ENCODE results near the gene ATP11B.

Gene ATP11B

DNA sequence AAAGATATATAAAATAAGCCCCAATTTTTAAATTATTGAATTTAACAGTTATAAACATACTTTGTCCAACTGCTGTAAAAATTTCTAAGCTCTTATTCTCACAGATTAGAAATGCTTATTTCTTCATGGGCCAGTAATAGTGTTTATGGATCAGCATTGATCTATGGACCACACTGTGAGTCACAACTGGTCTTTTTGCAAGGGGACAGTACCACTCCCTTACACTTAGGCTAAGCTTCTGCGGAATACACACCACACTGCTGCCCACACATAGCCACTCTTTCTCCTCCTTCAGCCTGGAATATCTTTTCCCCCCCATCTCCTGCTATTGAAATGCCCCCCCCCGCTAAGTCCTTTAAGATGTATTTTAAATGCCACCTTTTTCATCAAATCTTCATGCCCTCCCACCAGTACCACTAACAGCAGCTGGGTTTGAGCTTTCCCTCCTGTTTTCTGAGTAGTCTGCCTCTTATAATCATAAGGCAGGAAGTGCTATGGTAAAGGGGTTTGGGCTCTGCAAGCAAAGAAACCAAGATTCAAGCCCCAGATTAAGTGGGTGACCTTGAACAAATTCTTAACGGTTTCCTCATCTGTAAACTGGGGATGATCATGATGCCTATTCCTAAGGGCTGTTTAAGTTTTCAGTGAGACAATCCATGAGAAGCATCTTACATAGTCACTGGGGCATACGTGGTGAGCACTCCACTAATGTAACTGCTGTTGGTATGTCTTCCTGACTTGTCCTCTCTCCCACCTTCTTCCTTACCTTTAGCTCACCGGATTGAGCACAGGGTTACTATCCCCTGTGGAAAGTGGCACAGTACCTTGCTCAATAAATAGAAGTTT lies 117.9 kb downstream of the ATP11B start:
- DNase-seq (ENCODE audit: low spot score): no peak

DNA sequence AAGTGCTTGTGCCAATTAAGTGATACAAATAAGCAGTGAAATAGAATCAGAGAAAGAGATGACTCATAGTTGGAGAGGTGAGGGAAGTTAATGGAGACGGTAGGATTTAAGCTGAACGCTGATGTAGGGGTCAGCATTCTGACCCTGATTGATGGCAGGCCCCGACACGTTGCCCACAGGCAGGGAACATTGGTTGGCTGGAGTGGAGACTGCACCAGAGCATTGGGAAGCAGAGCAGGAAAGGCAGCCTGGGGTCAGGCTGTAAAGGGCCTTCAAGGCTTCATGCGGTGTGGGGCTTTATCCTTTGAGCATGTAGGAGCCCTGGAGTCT lies 118.4 kb downstream of the ATP11B start:
- DNase-seq (ENCODE audit: low spot score): no peak

DNA sequence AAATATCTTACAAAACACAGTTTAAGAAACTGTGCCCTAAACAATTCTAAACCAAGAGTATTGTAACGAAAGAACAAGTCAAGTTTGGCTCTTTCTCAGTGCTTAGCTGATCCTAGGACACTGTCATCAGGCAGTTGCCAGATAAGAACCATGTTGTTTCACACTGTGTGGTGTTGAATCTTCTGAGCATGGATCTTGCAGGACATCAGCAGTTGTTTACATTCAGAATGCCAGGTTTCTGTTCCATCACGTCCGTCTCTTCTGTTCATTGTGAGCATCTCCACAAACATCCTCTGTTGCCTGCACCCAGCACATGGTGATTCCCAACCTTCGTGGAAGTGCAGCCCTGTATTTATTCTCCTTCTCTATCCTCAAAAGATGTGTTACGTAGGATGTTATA lies 119.2 kb downstream of the ATP11B start:
- no peak for DNase-seq (ENCODE audit: low spot score)

DNA sequence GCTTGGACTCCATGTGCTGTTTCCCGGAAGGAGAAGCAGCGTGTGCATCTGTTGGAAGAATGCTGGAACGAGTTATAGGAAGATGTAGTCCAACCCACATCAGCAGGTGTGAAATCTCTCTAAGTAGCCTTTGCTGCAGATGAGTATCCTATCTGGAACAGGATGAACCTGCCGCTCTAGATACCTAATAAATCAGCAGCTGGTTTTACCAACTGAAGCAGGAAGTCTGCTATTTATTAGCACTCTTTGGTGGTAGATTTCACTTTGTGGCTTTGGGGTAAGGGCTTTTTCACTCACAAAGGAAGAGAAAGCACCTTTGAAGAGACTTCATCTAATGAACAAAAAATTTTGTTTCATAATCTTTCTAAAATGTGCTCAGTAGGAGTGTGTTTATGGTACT lies 120.6 kb downstream of the ATP11B start:
- no peak for DNase-seq (ENCODE audit: low spot score)

DNA sequence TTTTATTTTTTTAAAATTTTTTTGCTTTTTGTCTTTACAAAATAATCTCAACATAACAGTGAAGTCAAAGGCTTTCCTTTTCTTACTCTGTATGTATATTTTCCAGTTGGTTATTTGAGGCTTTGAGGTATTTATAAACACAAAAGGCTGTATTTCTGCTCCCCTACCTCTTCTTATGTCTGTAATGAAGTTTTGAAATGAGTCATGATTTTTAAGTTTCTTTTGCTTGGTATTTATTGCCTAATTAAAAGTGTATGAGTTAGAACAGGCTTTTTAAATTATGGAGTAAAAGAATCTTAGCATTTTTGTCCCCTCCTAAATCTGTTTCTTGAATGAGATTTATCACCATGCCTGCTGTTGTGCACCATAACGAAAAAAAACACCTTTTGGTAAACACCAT lies 121.0 kb downstream of the ATP11B start:
- no peak for DNase-seq (ENCODE audit: low spot score)

DNA sequence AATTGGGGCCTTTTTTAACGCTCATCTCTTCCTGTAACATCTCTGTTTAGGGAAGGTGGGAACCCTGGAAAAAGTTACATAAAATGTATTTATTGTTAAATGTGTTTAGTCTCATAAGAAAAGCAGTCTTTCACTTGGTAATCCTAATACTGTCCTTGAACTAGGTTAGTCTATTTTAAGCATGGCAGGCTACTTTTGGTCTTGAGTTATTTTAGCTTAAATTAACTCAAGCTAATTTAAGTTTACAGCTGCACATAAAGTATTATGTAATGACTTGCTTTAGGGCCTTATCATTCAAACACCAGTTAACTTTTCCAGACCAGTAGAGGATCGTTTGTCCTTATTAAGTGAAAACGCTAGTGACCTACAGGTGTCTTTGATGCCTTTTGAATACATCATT lies 123.8 kb downstream of the ATP11B start:
- no peak for DNase-seq (ENCODE audit: low spot score)

DNA sequence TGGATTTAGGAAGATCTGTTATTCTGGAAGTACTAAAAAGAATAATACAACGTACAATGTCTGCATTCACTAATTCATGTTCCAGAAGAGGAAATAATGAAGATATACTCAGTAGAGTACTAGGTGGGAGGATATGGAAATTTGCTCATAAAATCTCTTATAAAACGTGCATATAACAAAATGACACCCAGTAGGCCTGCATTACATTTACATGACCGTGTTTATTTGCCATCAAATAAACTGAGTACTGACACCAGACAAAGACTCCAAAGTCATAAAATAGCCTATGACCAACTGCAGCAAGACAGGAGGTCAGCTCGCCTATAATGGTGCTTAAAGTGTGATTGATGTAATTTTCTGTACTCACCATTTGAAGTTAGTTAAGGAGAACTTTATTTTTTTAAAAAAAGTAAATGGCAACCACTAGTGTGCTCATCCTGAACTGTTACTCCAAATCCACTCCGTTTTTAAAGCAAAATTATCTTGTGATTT lies 126.6 kb downstream of the ATP11B start:
- no peak for DNase-seq (ENCODE audit: low spot score)

DNA sequence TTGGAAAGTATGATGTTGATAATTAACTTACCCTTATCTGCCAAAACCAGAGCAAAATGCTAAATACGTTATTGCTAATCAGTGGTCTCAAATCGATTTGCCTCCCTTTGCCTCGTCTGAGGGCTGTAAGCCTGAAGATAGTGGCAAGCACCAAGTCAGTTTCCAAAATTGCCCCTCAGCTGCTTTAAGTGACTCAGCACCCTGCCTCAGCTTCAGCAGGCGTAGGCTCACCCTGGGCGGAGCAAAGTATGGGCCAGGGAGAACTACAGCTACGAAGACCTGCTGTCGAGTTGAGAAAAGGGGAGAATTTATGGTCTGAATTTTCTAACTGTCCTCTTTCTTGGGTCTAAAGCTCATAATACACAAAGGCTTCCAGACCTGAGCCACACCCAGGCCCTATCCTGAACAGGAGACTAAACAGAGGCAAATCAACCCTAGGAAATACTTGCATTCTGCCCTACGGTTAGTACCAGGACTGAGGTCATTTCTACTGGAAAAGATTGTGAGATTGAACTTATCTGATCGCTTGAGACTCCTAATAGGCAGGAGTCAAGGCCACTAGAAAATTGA lies 127.3 kb downstream of the ATP11B start:
- DNase-seq (ENCODE audit: low spot score): peak; percentile 34

DNA sequence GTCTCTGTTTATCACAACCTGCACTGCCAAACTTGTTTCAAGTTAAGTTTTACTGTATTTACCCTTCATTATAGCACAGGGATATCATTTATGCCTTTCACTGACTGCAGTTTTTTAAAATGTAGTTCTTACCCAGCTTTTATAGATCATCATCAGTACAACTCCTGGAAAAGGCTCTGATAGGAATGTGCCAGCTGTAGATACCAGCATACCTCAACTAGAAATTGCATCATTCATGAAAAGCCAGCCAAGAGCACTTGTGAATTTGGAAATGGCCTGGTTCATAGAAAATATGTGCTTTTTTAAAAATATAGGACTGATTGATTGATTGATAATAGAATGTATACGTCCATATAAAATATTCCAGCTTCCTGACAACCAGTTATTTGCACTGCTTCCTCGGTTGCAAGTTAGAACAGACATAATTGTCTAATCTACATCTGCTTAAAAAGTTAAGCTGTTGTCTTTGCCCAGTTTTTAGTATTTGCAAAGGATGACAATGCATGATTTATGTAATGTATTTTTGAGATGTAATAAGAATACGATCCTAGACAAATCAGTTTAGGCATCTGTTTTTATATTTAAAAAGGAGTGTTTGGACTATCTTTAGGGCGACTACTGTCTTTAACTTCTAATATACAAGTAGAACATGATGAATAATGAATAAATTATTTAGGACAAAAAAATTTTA lies 128.5 kb downstream of the ATP11B start:
- DNase-seq (ENCODE audit: low spot score): no peak

DNA sequence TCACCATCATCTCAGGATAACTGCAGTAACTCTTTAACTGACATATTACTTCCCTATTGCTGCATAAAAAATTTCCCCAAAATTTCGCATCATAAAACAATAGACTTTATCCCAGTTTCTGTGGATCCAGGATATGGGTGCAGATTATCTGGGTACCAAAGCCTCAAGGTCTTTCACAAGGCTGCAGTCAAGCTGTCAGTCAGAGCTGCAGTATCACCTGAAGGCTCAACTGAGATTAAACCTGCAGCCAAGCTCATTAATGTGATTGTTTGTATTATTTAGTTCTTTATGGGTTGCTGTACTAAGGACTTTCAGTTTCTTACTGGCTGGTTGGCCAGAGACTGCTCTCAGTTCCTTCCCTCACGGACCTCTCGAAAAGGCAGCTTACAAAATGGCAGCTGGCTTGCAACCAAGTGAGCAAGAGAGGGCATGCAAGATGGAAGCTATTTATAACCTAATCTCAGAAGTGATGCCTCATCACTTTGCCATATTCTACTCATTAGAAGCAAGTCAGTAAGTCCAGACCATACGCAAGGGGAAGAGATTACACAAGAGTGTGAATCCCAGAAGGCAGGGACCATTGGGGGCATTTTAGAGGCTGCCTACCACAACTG lies 132.1 kb downstream of the ATP11B start:
- DNase-seq (ENCODE audit: low spot score): no peak

DNA sequence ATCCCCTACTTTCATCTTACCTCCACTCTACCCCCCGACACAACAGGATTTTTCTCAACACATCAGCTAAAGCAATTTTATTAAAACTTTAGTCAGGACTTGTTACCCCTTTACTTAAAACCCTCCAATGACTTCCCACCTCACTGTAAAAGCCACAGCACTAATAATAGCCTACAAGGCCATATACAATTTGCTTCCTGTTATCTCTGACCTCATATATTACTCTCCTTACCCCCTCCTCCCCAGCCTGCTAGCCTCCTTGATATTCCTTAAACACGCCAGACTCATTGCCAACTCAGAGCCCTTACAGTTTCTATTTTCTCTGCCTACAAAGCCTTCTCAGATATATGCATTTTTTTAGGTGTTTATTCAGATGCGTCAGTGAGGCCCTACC lies 132.6 kb downstream of the ATP11B start:
- no peak for DNase-seq (ENCODE audit: low spot score)

DNA sequence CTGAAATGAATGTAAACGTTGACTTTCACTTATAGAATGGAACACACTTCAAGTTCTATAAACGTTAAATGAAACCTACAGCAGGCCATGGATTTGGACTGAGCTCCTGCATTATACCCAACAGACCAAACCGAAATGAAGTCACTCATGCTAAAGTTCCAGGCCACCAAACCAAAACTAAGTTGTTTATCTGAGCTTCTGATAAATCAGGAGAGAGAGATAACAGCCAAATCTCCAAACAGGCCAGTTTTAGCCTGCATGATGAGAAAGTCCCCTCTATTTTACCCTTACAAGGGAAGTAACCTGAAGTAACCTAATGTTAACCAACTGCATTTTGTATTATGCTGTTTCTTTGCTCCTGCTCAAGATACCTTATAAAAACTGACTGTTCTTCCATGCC lies 142.5 kb downstream of the ATP11B start:
- no peak for DNase-seq (ENCODE audit: low spot score)

DNA sequence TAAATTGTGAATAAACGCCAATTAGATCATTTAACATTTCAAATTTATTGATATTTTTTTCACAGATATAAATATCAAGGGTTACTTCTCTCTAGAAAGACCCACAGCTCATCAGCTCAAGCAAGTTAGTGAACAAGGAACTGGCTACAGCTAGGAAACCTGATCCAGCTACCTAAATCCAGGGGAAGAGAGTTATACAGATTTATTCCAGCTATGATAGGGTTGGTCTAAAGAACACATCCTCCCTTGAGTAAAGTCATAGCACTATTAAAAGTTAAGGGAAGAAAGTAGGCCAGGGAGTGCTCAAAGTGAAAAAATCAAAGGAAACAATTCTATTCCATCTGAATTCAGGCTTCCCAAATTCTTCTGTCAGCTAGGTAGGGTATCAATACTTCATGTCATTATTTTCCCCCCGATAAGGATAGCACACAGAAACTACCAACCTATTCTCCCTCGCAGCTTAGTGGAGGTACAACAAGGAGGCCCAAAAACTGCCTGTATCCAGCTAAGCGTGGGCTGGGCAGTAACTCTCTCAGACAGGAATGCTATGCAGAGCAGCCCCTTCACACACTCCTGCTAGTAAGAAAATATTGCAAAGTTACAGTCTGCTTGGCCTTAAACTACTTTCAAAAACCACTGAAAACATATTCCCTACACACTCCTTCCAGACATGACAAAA lies 143.1 kb downstream of the ATP11B start:
- no peak for DNase-seq (ENCODE audit: low spot score)

DNA sequence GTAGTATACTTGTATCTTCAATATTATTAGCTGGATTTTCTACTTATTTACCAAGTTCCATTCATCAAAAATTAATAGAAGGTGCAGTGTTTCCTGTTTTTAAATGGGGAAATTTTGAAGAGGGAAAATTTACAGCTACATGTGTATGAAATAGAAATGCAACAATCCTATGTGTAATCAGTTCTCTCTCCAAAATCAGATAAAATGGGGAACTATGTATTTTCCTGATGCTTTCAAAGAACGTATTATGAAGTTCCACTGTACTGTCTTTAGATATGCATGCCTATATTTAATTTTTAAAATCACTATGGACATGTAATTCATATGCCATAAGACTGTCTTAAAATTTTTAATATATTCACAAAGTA lies 143.6 kb downstream of the ATP11B start:
- no peak for DNase-seq (ENCODE audit: low spot score)

DNA sequence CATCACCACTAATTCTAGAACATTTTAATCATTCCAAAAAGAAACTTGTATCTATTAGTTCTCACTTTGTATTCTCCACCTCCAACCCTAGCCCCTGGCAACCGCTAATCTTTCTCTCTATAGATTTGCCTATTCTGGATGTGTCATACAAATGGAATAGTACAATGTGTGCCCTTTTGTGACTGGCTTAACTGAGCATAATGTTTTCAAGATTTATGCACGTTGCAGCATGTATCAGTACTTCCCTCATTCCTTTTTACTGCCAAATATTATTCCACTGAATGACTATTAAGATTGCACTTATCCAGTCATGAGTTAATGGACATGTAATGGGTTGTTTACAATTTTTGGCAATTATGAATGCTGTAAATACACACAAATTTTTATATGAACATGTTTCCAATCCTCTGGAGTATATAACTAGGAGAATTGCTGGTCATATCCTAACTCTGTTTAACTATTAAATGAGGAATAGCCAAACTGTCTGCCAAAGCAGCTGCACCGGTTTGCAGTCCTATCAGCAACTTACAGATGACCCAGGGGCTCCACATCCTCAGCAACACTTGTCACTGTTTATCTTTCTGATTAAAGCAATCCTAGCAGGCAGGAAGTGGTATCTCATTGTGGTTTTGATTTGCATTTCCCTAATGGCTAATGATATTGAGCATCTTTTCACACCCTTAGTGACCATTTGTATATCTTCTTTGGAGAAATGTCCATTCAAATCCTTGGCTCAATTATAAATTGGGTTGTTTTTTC lies 144.2 kb downstream of the ATP11B start:
- DNase-seq (ENCODE audit: low spot score): no peak

DNA sequence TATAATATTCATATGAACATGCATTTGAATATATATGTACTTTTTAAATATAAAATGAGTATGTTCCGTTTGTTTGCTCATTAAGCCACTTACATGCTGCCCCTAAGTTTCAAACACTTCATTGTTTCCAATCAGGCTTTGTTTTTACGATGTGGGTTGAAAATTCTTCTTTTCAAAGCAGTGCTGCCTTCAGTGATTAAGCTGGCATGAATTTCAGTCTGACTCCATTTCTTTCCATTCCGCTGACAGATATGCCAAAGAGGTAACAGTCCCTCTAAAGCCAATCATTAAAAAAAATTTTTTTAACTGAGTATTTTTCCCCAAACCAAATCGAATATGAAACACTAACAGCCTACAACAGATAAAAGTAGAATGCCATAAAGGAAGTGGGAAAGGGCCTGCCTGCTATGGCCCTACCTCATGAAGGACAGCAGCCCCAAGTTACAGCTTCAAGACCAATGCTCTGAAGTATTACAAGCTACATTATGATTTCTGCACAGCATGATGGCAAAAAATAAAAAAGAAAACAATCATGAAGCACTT lies 147.0 kb downstream of the ATP11B start:
- no peak for DNase-seq (ENCODE audit: low spot score)

DNA sequence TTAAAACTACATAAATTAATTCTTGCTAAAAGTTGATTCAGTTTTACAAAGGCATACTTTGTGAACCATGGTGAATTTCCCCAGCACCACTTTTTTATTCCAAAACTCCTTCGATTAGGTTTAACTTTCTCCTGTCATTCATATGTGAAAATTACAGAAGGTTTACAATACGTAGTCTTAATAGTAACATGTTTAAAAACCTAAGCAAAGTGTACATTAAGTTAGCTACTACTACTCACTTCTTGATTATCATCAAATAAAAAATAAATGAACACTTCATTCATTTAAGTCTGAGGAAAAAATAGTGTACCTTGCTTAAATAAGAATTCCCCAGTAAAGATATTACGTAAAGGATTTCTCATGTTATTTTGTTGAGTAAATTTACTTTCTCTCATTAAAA lies 148.4 kb downstream of the ATP11B start:
- no peak for DNase-seq (ENCODE audit: low spot score)

DNA sequence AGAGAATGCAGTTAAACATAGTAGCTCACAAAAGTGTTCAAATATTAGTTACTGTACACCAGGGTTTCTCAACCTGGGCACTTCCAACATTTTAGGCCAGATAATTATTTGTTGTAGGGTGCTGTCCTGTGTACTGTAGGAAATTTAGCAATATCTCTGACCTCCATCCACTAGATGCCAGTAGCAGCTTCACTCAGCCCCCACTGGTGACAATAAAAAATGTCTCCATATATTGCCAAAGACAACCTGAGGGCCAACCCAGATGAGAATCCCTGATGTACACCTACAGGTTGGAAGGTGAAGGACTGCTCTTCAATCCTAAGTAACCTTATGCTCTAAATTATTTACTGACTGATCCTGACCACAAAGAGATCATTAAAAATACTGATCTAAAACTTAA lies 154.6 kb downstream of the ATP11B start:
- no peak for DNase-seq (ENCODE audit: low spot score)

DNA sequence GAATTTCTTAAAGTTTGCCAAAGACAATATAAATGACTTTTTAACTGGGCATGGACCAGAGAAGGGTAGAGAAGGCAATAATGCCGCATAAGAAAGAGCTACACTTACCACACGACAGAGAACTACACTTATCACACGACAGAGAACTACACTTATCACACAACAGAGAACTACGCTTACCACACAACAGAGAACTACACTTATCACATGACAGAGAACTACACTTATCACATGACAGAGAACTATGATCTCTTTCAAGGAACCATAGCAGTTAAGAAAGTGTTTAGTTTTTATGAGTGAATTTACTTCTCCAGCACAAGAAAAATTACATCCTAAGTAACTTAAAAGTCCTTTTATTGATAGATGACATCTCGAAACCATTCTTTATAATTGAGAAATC lies 155.0 kb downstream of the ATP11B start:
- no peak for DNase-seq (ENCODE audit: low spot score)

DNA sequence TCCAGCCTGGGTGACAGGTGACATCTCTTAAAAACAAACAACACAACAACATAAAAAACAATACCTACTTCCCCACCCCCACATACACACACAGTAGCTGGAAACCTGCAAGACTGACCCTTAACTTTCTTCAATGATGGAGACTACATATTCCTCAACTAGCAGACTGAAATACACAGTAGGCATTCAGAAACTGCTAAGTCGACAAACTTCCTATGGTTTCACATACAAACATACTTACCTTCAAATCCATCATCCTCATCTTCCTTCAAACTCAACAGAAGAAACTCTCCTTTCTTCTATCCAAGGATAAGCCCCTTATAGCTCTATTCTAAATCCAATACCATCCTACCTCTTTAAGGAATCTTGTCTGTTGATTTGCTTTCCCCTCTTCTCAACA lies 156.4 kb downstream of the ATP11B start:
- DNase-seq (ENCODE audit: low spot score): no peak

DNA sequence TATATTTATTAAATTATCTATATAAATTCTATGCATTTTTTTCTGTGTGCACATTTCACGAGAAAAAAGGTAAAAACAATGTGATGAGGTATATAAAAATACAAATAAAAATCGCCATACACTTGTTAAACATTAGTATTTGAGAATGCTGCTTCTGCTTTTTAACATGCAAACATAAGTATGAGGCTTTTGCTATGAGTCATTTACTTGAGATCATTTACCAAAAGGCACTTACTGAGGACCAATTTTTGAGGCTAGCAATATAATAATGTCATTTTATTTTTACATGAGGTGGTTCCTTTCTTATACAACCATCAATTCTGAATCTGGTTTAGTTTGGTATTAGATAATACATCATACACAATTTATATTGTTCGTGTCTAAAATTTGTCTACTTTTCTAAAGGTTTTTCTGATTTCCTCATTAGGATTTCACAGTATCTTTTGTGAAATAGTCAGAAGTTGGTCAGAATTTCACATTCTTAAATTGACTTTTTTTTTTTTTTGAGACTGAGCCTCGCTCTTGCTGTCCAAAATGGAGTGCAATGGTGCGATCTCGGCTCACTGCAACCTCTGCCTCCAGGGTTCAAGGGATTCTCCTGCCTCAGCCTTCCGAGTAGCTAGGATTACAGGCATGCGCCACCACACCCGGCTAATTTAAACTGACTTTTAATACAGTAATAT lies 161.4 kb downstream of the ATP11B start:
- DNase-seq (ENCODE audit: low spot score): peak; percentile 23
